ENCODE results near the gene GAS7.

DNA sequence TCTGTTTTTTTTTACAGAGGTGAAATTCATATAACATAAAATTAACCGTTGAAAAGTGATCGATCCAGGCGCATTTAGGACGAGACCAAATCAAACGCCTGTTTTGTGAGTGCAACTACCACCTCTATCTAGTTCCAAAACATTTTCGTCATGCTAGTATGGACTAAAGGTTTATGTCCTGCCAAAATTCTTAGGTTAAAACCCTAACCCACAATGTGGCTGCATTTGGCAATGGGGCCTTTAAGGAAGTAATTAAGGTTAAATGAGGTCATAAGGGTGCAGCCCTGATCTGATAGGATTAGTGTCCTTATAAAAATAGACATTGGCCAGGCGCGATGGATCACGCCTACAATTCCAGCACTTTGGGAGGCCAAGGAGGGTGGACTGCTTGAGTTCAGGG lies 260.5 kb downstream of the GAS7 start:
- TF ChIP-seq, protein P1, sequence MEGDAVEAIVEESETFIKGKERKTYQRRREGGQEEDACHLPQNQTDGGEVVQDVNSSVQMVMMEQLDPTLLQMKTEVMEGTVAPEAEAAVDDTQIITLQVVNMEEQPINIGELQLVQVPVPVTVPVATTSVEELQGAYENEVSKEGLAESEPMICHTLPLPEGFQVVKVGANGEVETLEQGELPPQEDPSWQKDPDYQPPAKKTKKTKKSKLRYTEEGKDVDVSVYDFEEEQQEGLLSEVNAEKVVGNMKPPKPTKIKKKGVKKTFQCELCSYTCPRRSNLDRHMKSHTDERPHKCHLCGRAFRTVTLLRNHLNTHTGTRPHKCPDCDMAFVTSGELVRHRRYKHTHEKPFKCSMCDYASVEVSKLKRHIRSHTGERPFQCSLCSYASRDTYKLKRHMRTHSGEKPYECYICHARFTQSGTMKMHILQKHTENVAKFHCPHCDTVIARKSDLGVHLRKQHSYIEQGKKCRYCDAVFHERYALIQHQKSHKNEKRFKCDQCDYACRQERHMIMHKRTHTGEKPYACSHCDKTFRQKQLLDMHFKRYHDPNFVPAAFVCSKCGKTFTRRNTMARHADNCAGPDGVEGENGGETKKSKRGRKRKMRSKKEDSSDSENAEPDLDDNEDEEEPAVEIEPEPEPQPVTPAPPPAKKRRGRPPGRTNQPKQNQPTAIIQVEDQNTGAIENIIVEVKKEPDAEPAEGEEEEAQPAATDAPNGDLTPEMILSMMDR (IDR thresholded peaks at IDR 0.05) = no peak
- no peak for TF ChIP-seq POLR2A (IDR thresholded peaks at IDR 0.05)
